A549 (cell line): ENCODE measurements around the gene EMX2. TPM values are rescaled to one million over a fixed set of nuclear protein-coding genes. Genes with fewer than 3 reads are reported as not detected.

Source experiments
- ATAC-seq, 2 experiments: fragments of 200-7000 bp in 1 of 2; fragments of >200 bp in 1 of 2; cut with Nextera tagmentation in 1 of 2; cut with Tn5 transposase in 1 of 2; 3 replicates each; pipeline versions ENCODE4 v1.8.0 to v1.9.1; 2018 to 2020; ENCODE audit warnings: mild to moderate bottlenecking in 1 of 2, moderate library complexity in 1 of 2
- CTCF ChIA-PET: fragments of 300-600 bp; sonication (Branson Sonifier 250); formaldehyde crosslinking; extraction: SDS; loops from one replicate; lab custom pipeline; 2021; ENCODE audit warnings: antibody characterized with exemption, inconsistent platforms; lab: Yijun Ruan, JAX
- POLR2A ChIA-PET: fragments of 350-600 bp; formaldehyde crosslinking; extraction: SDS; loops from one replicate; lab custom pipeline; 2021; ENCODE audit warnings: antibody characterized with exemption, inconsistent platforms; lab: Yijun Ruan, JAX
- DNase-seq, 2 experiments: peaks; one replicate each; pipeline versions ENCODE4 v3.0.0 to v3.0.0-alpha.2; 2011 to 2016; ENCODE audit warnings: low read depth in 1 of 2, low spot score in 1 of 2
- FAIRE-seq: peaks from 2 replicates; lab custom pipeline; 2011; peaks lifted over from hg19 to GRCh38; lab: Jason Lieb, UNC
- H3K27ac ChIP-seq, 2 experiments: fragments of >200 bp; sonication (Bioruptor Twin); formaldehyde crosslinking; 3 replicates each; pipeline ENCODE4 v1.5.1; 2016 to 2017
- H3K4me1 ChIP-seq: fragments of >200 bp; sonication (Bioruptor Twin); formaldehyde crosslinking; 3 replicates; pipeline ENCODE4 v1.6.1; 2016
- H3K4me2 ChIP-seq: fragments of >200 bp; sonication (Bioruptor Twin); formaldehyde crosslinking; 3 replicates; pipeline ENCODE4 v1.6.1; 2016
- H3K4me3 ChIP-seq: fragments of >200 bp; sonication (Bioruptor Twin); formaldehyde crosslinking; 3 replicates; pipeline ENCODE4 v1.5.1; 2016
- H3K9me3 ChIP-seq: fragments of >200 bp; sonication (Bioruptor Twin); formaldehyde crosslinking; 3 replicates; pipeline ENCODE4 v1.6.1; 2016
- CBX2 ChIP-seq: fragments of 200-600 bp; sonication (generic); IDR thresholded peaks from 2 replicates; pipeline ENCODE4 v1.6.1; 2016; ENCODE audit warnings: low read depth, mild to moderate bottlenecking, borderline replicate concordance
- CEBPB ChIP-seq, 2 experiments: fragments of >200 bp in 1 of 2; sonication (Bioruptor Twin) in 1 of 2; formaldehyde crosslinking in 1 of 2; IDR thresholded peaks; 2 replicates each; pipeline ENCODE4 v1.6.1; 2012 to 2016
- EHF ChIP-seq: fragments of 250-450 bp; sonication (Bioruptor Pico); IDR thresholded peaks from 2 replicates; pipeline ENCODE4 v1.5.0; 2020; ENCODE audit warnings: mild to moderate bottlenecking
- FOSB ChIP-seq: fragments of 250-450 bp; sonication (Bioruptor Pico); IDR thresholded peaks from 2 replicates; pipeline ENCODE4 v1.5.0; 2020; ENCODE audit warnings: mild to moderate bottlenecking, moderate library complexity
- FOXS1 ChIP-seq: fragments of 250-450 bp; sonication (Bioruptor Pico); IDR thresholded peaks from 2 replicates; pipeline ENCODE4 v1.5.0; 2020; ENCODE audit warnings: mild to moderate bottlenecking, moderate library complexity
- HEYL ChIP-seq: fragments of 250-450 bp; sonication (Bioruptor Pico); IDR thresholded peaks from 2 replicates; pipeline ENCODE4 v1.8.0; 2021; ENCODE audit warnings: mild to moderate bottlenecking, moderate library complexity
- HOXB13 ChIP-seq: fragments of 250-450 bp; sonication (Bioruptor Pico); IDR thresholded peaks from 2 replicates; pipeline ENCODE4 v1.5.0; 2020; ENCODE audit warnings: low read depth, mild to moderate bottlenecking, moderate library complexity
- HOXB5 ChIP-seq: fragments of 250-450 bp; sonication (Bioruptor Pico); IDR thresholded peaks from 2 replicates; pipeline ENCODE4 v1.5.0; 2020; ENCODE audit warnings: mild to moderate bottlenecking, moderate library complexity
- RAD21 ChIP-seq, 2 experiments: fragments of >200 bp in 1 of 2; sonication (Bioruptor Twin) in 1 of 2; formaldehyde crosslinking in 1 of 2; IDR thresholded peaks in 1 of 2; conservative IDR thresholded peaks in 1 of 2; 2 replicates in 1 of 2; 3 replicates in 1 of 2; pipeline ENCODE4 v1.6.1; 2012 to 2018; ENCODE audit warnings: inconsistent platforms in 1 of 2
- RARB ChIP-seq: fragments of 250-450 bp; sonication (Bioruptor Pico); IDR thresholded peaks from 2 replicates; pipeline ENCODE4 v1.8.0; 2021; ENCODE audit warnings: mild to moderate bottlenecking, moderate library complexity
- RNF2 ChIP-seq: fragments of 200-600 bp; sonication (generic); IDR thresholded peaks from 2 replicates; pipeline ENCODE4 v1.6.1; 2016; ENCODE audit warnings: low read depth, mild to moderate bottlenecking, antibody characterized with exemption, moderate library complexity, borderline replicate concordance
- SMC3 ChIP-seq: fragments of >200 bp; sonication (Bioruptor Twin); formaldehyde crosslinking; IDR thresholded peaks from 3 replicates; pipeline ENCODE4 v1.6.1; 2018; ENCODE audit warnings: inconsistent platforms
- SREBF2 ChIP-seq: fragments of 450-650 bp; IDR thresholded peaks from 2 replicates; pipeline ENCODE4 v1.6.1; 2014; ENCODE audit warnings: mild to moderate bottlenecking, moderate library complexity
- TFCP2L1 ChIP-seq: fragments of 250-450 bp; sonication (Bioruptor Pico); IDR thresholded peaks from 2 replicates; pipeline ENCODE4 v1.5.0; 2021; ENCODE audit warnings: mild to moderate bottlenecking
- TP53 ChIP-seq: fragments of 250-450 bp; sonication (Bioruptor Pico); IDR thresholded peaks from 2 replicates; pipeline ENCODE4 v1.5.0; 2021; ENCODE audit warnings: mild to moderate bottlenecking, moderate library complexity
- ZFP36 ChIP-seq: fragments of 450-650 bp; IDR thresholded peaks from 2 replicates; pipeline ENCODE4 v1.6.1; 2014; ENCODE audit warnings: borderline replicate concordance; ENCODE audit not compliant: partially characterized antibody
- ZNF302 ChIP-seq: fragments of 250-450 bp; sonication (Bioruptor Pico); IDR thresholded peaks from 2 replicates; pipeline ENCODE4 v1.9.0; 2021; ENCODE audit warnings: inconsistent platforms, mild to moderate bottlenecking, moderate library complexity
- WGBS: methylation state at CpG from one replicate; pipeline ENCODE4 v1.1.6; 2017; ENCODE audit errors: missing lambda C conversion rate; 5-methylcytosine and 5-hydroxymethylcytosine counted together
- polyA plus RNA-seq, 4 experiments: library from polyadenylated mRNA; depleted of rRNA in 3 of 4; stranded (reverse); fragments of >200 nt; fragmentation: RNase III in 1 of 4; extraction: RNeasy Plus Mini Kit Qiagen cat#74134 plus additional on column Dnase treatment in 1 of 4; gene quantifications; 2 replicates in 3 of 4; 3 replicates in 1 of 4; pipeline ENCODE4 v1.2.3, GENCODE V29; 2011 to 2017
- TF ChIP-seq, protein P1 (sequence below): fragments of 450-650 bp; IDR thresholded peaks from 2 replicates; pipeline ENCODE4 v1.6.1; 2014; ENCODE audit warnings: antibody characterized with exemption

Gene EMX2
- polyA plus RNA-seq, 2 of the 4 experiments (the other 2 are of a cell fraction) = not detected

DNA sequence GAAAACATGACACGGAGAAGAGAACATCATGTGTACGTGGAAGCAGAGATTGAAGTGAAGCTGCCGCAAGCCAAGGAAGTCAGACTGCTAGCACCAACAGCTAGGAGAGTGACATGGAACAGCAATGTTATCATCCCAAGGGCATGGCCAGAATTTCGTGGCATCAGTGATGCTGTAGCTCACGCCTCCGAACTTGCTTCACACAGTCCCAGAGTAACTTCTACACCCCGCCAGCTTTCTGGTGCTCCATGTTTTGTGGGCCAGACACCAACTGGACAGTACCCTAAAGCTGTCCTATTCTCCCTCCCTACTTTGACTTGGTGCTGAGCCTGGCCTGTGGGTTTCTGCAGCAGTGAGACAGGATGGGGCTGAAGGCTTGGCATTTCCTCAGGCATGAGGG, 33.0 kb upstream of the EMX2 start:
- ChIA-PET POLR2A (no interaction called here), CTCF (interaction anchor here (6.7 kb wide), 1 partner anchor 13 kb away, joined by 32 read pairs; no protein-coding TSS in a partner anchor)
- TF ChIP-seq FOSB = no peak
- TF ChIP-seq SREBF2 = no peak
- TF ChIP-seq FOXS1 (CRISPR knock-in tag) = no peak
- no peak for TF ChIP-seq RAD21 (conservative IDR thresholded peaks at IDR 0.05 in 1 of 2, IDR thresholded peaks at IDR 0.05 in 1 of 2)
- TF ChIP-seq TP53 (CRISPR knock-in tag) = no peak
- no peak for TF ChIP-seq CBX2
- no peak for TF ChIP-seq ZFP36
- TF ChIP-seq SMC3 = no peak
- TF ChIP-seq, protein P1, sequence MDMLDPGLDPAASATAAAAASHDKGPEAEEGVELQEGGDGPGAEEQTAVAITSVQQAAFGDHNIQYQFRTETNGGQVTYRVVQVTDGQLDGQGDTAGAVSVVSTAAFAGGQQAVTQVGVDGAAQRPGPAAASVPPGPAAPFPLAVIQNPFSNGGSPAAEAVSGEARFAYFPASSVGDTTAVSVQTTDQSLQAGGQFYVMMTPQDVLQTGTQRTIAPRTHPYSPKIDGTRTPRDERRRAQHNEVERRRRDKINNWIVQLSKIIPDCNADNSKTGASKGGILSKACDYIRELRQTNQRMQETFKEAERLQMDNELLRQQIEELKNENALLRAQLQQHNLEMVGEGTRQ = no peak
- no peak for TF ChIP-seq HOXB13 (CRISPR knock-in tag)
- TF ChIP-seq ZNF302 (CRISPR knock-in tag) = no peak
- no peak overlapping the region for H3K4me2 ChIP-seq
- no peak for FAIRE-seq
- H3K4me1 ChIP-seq = no peaks in the 10 kb centered on the region
- no peak for ATAC-seq
- H3K9me3 ChIP-seq = no peaks in the 10 kb centered on the region
- no peak overlapping the region for H3K27ac ChIP-seq
- 50% methylated on average over 7 of the region's 7 CpGs for WGBS
- no peak for DNase-seq
- H3K4me3 ChIP-seq = no peak overlapping the region

DNA sequence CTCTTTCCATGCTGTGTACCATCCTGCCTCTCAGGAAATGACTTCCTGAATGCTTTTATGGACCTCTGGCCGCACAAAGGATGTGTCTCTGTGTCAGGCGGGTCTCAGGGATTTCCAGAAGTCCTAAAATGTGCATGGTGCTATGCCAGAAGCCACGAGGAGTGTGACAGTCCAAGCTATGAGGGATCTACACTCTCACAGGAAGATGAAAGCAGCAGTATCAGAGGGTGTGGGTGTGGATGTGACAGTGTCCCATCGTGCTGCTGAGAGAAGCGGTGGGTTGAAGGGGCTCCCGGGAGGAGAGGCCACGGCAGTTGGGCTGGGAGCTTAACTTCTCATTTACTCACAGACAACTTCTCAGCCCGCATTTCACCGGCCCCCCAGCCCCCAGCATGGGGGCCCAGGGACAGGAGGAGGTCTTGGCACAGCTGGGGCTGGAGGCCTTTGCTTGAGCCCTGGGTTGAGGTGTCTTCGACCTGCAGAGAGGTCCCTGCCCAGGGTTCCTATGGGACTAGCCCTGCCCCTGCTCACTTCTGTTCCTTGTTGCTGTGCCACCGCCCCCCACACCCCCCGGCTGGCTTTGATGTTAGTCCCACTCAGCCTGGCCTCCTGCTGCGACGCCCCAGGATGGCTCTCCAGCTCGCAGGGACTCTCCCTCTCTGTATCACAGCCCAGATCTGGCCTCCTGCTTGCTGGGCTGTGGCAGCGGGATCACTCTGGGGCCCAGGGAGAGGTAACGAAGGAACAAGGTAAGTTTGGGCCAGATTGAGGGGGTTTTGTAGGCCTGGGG, 30.8 kb upstream of the EMX2 start:
- ATAC-seq = no peak; a peak in 2 of 6 replicates
- POLR2A ChIA-PET = no interaction called here
- CTCF ChIA-PET = interaction anchor here (1.6 to 6.7 kb wide), 2 partner anchors 16 to 729 kb away, joined by 7 to 32 read pairs; no protein-coding TSS in a partner anchor
- 47% methylated on average over 10 of the region's 17 CpGs for WGBS
- no peak for FAIRE-seq
- Histone ChIP-seq H3K27ac (no peak overlapping the region), H3K4me1 (no peaks in the 10 kb centered on the region), H3K9me3 (no peaks in the 10 kb centered on the region), H3K4me2 (no peak overlapping the region), H3K4me3 (no peak overlapping the region)
- no peak for DNase-seq
- TF ChIP-seq TFCP2L1 (CRISPR knock-in tag) (no peak), HOXB13 (CRISPR knock-in tag) (no peak), HEYL (CRISPR knock-in tag) (no peak), CEBPB (IDR thresholded peaks at IDR 0.05) (no peak), RARB (no peak), RAD21 (conservative IDR thresholded peaks at IDR 0.05 in 1 of 2, IDR thresholded peaks at IDR 0.05 in 1 of 2) (no peak), HOXB5 (CRISPR knock-in tag) (no peak)
- TF ChIP-seq, protein P1 = no peak

DNA sequence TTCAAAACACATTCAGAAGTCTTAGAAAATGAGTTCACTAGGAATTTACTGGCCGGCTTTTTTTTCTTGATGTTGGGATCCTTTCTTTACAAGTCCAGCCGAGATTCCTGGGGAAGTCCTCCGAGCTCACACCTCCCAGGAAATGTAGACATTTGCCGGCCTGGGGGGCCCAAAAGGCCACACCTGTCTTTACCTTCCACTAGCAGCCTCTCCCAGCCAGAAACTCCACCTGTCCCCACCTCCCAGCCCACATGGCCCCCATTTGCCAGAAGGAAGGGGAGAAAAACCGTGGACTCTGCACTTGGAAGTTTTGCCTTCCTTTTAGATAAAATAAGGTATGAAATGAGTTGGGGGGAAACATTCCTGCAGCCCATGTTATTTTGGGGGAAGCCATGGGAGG, 27.6 kb upstream of the EMX2 start:
- Histone ChIP-seq H3K4me2 (no peak overlapping the region), H3K4me3 (no peak overlapping the region), H3K9me3 (no peaks in the 10 kb centered on the region)
- ATAC-seq = no peak
- CTCF ChIA-PET = interaction anchor here (1.9 to 3.2 kb wide), 3 partner anchors 19 to 726 kb away, joined by 5 to 17 read pairs (median 6); no protein-coding TSS in a partner anchor
- no peak for FAIRE-seq
- TF ChIP-seq RNF2 = no peak
- no peak for TF ChIP-seq EHF
- TF ChIP-seq RAD21 (conservative IDR thresholded peaks at IDR 0.05 in 1 of 2, IDR thresholded peaks at IDR 0.05 in 1 of 2) = no peak
- TF ChIP-seq, all 56 proteins: peak for 0
- Histone ChIP-seq H3K4me1 (no peaks in the 10 kb centered on the region), H3K27ac (no peak overlapping the region)
- DNase-seq = no peak
- WGBS = 37% methylated on average over 5 of the region's 5 CpGs
- POLR2A ChIA-PET = no interaction called here
